LNCaP clone FGC (cell line): ENCODE data around the gene ZSCAN18.
"Not testable (repeated sequence)": the region's sequence is repeated elsewhere in the genome, so short reads cannot be mapped to it uniquely, and the experiment has no call there.

Experiments
- DNase-seq: peaks from one replicate; pipeline ENCODE4 v3.0.0-alpha.2; 2011; ENCODE audit warnings: low read depth
- H3K4me3 ChIP-seq: 2 replicates; pipeline ENCODE4 v1.5.1; 2011; ENCODE audit warnings: mild to moderate bottlenecking, low read depth, low read length, control low read depth
- CTCF ChIP-seq: IDR thresholded peaks from 2 replicates; pipeline ENCODE4 v1.5.1; 2012; ENCODE audit warnings: mild to moderate bottlenecking; ENCODE audit not compliant: control insufficient read depth, insufficient read depth; ENCODE audit errors: extremely low read depth

The ZSCAN18 gene, protein sequence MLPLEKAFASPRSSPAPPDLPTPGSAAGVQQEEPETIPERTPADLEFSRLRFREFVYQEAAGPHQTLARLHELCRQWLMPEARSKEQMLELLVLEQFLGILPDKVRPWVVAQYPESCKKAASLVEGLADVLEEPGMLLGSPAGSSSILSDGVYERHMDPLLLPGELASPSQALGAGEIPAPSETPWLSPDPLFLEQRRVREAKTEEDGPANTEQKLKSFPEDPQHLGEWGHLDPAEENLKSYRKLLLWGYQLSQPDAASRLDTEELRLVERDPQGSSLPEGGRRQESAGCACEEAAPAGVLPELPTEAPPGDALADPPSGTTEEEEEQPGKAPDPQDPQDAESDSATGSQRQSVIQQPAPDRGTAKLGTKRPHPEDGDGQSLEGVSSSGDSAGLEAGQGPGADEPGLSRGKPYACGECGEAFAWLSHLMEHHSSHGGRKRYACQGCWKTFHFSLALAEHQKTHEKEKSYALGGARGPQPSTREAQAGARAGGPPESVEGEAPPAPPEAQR

DNA sequence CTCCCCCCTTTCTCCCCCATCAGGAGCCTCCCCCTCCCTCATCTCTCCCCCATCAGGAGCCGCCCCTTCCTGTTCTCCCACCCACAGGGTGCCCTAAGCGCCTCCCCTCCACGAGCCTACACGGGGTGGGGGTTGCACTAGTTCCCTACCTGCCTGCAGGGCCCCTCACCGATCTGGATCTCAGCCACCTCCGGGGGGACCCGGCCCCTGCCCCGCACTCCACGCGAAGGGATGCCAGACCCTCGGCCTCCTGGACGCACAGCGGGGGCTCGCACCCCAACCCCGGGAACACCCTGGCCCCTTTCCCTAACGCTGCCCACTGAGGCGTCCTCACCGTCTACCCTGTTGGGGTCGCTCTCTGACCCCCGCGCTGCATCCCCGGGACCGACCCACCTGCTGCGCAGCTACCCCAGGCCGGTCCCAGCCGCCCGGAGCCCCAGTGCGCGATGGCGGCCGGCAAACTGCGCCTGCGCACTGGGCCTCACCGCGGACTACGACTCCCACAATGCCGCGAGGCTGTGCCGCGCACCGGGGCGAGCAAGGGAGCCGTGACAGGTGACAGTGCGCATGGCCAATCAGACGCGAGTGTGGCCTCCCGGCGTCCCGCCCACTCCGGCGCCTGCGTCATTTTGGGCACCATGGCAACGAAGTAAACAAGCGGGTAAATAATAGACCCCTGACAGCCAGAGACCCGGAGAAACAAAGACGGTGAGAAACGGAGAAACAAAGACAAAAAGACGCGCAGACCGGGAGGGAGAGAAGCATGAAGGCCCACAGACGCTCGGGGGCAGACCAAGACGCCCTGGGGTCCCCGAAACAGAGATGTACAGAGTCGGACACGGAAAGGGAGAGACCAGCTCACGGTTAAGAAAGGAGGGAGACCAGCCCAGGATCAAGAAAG, at the start of gene ZSCAN18:
Gene ZSCAN18 (minus strand): TSS at position 451 of the 901 bp plus-strand sequence. CDS start 7,964 bp downstream, outside the sequence.
- H3K4me3 ChIP-seq: peak within 1 kb of the TSS; percentile 88
- no peak for TF ChIP-seq CTCF
- peak; percentile 71 for DNase-seq

DNA sequence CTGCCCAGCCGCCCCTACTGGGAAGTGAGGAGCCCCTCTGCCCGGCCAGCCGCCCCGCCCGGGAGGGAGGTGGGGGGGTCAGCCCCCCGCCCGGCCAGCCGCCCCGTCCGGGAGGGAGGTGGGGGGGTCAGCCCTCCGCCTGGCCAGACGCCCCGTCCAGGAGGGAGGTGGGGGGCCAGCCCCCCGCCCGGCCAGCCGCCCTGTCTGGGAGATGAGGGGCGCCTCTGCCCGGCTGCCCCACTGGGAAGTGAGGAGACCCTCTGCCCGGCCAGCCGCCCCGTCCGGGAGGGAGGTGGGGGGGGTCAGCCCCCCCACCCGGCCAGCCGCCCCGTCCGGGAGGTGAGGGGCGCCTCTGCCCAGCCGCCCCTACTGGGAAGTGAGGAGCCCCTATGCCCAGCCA, 49.4 kb upstream of the ZSCAN18 start:
- H3K4me3 ChIP-seq, DNase-seq: not testable (repeated sequence)

GRCh38 chr19:58145849-58146248, 47.8 kb upstream of the ZSCAN18 start:
- no peak for TF ChIP-seq CTCF
- H3K4me3 ChIP-seq: no peak overlapping the region
- DNase-seq: no peak

DNA sequence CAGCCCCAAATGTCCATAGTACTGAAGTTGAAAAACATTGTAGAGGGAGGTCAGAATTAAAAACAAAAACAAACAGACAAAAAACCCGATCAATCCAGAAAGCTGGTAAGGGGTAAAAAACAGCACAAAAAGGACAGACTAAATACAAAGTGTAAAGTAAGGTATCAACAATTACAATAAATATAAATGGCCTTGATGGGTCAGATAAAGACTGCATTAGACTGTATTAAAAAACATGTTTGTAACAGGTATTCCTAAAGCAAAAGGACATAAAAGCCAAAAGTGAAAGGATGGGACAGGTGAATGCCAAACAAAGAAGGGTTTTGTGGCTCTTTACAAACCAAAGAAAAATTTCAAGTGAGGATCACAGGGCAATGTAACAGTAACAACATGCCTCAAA, 36.2 kb upstream of the ZSCAN18 start:
- no peak for TF ChIP-seq CTCF
- H3K4me3 ChIP-seq: no peak overlapping the region
- DNase-seq: no peak

DNA sequence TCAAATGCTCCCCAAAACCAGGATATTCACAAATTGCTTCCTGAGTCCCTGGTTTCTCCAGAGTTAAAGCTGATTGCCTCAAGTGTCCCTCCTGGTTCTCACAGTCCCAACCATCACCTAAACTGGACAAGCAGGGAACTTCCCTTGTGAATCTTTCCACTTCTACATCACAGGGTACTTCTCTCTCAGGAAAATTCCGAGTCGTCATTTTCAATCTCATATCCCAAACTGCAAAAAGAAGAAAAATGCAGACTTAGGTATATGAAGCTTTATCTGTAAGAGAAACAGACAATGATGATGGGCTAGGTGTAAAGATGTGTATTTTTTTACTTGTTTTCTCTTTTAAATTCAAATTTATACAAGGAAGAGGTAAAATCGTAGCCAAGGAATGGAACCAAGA, 31.3 kb upstream of the ZSCAN18 start:
- H3K4me3 ChIP-seq: no peak overlapping the region
- no peak for DNase-seq
- no peak for TF ChIP-seq CTCF

GRCh38 chr19:58128041-58128685, 30.1 kb upstream of the ZSCAN18 start:
- no peak for TF ChIP-seq CTCF
- DNase-seq: no peak
- no peak overlapping the region for H3K4me3 ChIP-seq

DNA sequence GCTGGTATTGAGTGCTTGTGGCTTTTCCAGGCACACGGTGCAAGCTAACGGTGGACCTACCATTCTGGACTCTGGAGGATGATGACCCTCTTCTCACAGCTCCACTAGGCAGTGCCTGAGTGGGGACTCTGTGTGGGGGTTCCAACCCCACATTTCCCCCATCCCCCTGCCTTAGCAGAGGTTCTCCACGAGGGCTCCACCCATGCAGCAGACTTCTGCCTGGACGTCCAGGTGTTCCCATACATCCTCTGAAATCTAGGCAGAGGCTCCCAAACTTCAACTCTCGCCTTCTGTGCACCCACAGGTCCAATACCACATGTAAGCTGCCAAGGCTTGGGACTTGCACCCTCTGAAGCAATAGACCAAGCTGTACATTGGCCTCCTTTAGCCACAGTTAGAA, 25.3 kb upstream of the ZSCAN18 start:
- DNase-seq: no peak
- no peak for TF ChIP-seq CTCF
- H3K4me3 ChIP-seq: no peak overlapping the region
